ENCODE data around the gene FSTL5. TPM values are rescaled to one million over a fixed set of nuclear protein-coding genes. Genes with fewer than 3 reads are reported as not detected.

The FSTL5 gene
- total and polyA plus RNA-seq, 2 of the 13 experiments (the other 11 are each of a cell fraction or from before 2014, with no cell fraction given) = 0.03 to 0.07 TPM

- POLR2A ChIA-PET = no interaction called here
- no peak overlapping the region for H3K4me2 ChIP-seq (ENCODE audit: low read depth, low read length)
- H3K4me1 ChIP-seq (ENCODE audit: insufficient read depth, low read length) = no peaks in the 10 kb centered on the region
- no peaks in the 10 kb centered on the region for H4K20me1 ChIP-seq (ENCODE audit: insufficient read depth, low read length)
- WGBS (ENCODE audit: low lambda C conversion rate) = 0% methylated on average over 4 of the region's 4 CpGs
- no peaks in the 10 kb centered on the region for H3K36me3 ChIP-seq (replicated peaks in 1 of 2; ENCODE audit: control insufficient read depth in 1 of 2, insufficient read depth in 2 of 2, low read length in 2 of 2)
- no peak overlapping the region for H3K4me3 ChIP-seq (replicated peaks in 1 of 3; ENCODE audit: insufficient read depth in 1 of 3, low read depth in 2 of 3, low read length in 3 of 3)
- H2AFZ ChIP-seq (ENCODE audit: low read length) = no peak overlapping the region
- H3K79me2 ChIP-seq (ENCODE audit: insufficient read depth, low read length) = no peaks in the 10 kb centered on the region
- H3K27ac ChIP-seq (ENCODE audit: extremely low read length, insufficient read depth, low read length) = no peak overlapping the region
- in situ Hi-C loops (cut with HindIII; ENCODE audit: extremely low pct_ligation_motif_present, low pct_unique_long_range_greater_than_20kb) (no loop called here), intact Hi-C loops (cut with micrococcal nuclease; ENCODE audit: unreplicated experiment) (no loop called here)
- FAIRE-seq = no peak
- DNase-seq (ENCODE audit: low spot score) = no peak
- CTCF ChIA-PET (ENCODE audit: low intra/inter-chr PET ratio, low total read pairs) = no interaction called here
- H3K9ac ChIP-seq (ENCODE audit: insufficient read depth, low read depth, low read length) = no peak overlapping the region
- TF ChIP-seq ZSCAN31 (CRISPR knock-in tag; IDR thresholded peaks at IDR 0.05; ENCODE audit: low read depth) (no peak), ATRX (CRISPR knock-in tag; IDR thresholded peaks at IDR 0.05; ENCODE audit: borderline replicate concordance) (no peak), ZBTB44 (CRISPR knock-in tag; IDR thresholded peaks at IDR 0.05) (no peak), JUNB (CRISPR knock-in tag; IDR thresholded peaks at IDR 0.05; ENCODE audit: borderline replicate concordance) (no peak), CHD4 (IDR thresholded peaks at IDR 0.05; ENCODE audit: borderline replicate concordance, low read length) (no peak), GLMP (CRISPR knock-in tag; IDR thresholded peaks at IDR 0.05; ENCODE audit: borderline replicate concordance) (no peak), SPEN (CRISPR knock-in tag; IDR thresholded peaks at IDR 0.05; ENCODE audit: low read depth) (no peak), THAP11 (CRISPR knock-in tag; IDR thresholded peaks at IDR 0.05) (no peak), TFDP1 (CRISPR knock-in tag; IDR thresholded peaks at IDR 0.05; ENCODE audit: borderline replicate concordance) (no peak), ZNF234 (CRISPR knock-in tag; conservative IDR thresholded peaks at IDR 0.05) (no peak), ZNF83 (CRISPR knock-in tag; IDR thresholded peaks at IDR 0.05; ENCODE audit: borderline replicate concordance) (no peak), SKI (IDR thresholded peaks at IDR 0.05; ENCODE audit: partially characterized antibody) (no peak), RXRA (CRISPR knock-in tag; IDR thresholded peaks at IDR 0.05) (no peak), ZNF337 (CRISPR knock-in tag; IDR thresholded peaks at IDR 0.05; ENCODE audit: borderline replicate concordance, low read depth) (no peak), SATB2 (CRISPR knock-in tag; IDR thresholded peaks at IDR 0.05) (no peak), SMAD1 (CRISPR knock-in tag; IDR thresholded peaks at IDR 0.05; ENCODE audit: borderline replicate concordance, low read depth) (no peak)
- TF ChIP-seq, protein P1, sequence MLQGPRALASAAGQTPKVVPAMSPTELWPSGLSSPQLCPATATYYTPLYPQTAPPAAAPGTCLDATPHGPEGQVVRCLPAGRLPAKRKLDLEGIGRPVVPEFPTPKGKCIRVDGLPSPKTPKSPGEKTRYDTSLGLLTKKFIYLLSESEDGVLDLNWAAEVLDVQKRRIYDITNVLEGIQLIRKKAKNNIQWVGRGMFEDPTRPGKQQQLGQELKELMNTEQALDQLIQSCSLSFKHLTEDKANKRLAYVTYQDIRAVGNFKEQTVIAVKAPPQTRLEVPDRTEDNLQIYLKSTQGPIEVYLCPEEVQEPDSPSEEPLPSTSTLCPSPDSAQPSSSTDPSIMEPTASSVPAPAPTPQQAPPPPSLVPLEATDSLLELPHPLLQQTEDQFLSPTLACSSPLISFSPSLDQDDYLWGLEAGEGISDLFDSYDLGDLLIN (CRISPR knock-in tag; IDR thresholded peaks at IDR 0.05; ENCODE audit: borderline replicate concordance) = no peak
- no peaks in the 10 kb centered on the region for H3K9me3 ChIP-seq (ENCODE audit: low read length)
- H3K27me3 ChIP-seq (ENCODE audit: control insufficient read depth in 1 of 2, insufficient read depth in 2 of 2, low read length in 2 of 2) = no peaks in the 10 kb centered on the region
- ATAC-seq = no peak
- no TSS peak for BruUV-seq (replicated peaks)
These were observed 117.7 kb downstream of the FSTL5 start for GRCh38 chr4:162046135-162046534.
